Measurements from ENCODE around the gene TGFBR1.

TGFBR1 gene

GRCh38 chr9:99169982-99170761 is 65.3 kb downstream of the TGFBR1 start:
- no peak for DNase-seq (ENCODE audit: low read depth)
- no peak for TF ChIP-seq CTCF (IDR thresholded peaks at IDR 0.05; ENCODE audit: insufficient read depth, low read depth, low read length, missing control alignments)
- no peak overlapping the region for H3K4me3 ChIP-seq (ENCODE audit: low read depth, low read length)

GRCh38 chr9:99171225-99172123 is 66.6 kb downstream of the TGFBR1 start:
- H3K4me3 ChIP-seq (ENCODE audit: low read depth, low read length) = no peak overlapping the region
- TF ChIP-seq CTCF (IDR thresholded peaks at IDR 0.05; ENCODE audit: insufficient read depth, low read depth, low read length, missing control alignments) = no peak
- no peak for DNase-seq (ENCODE audit: low read depth)

GRCh38 chr9:99172124-99173091 is 67.5 kb downstream of the TGFBR1 start:
- no peak for DNase-seq (ENCODE audit: low read depth)
- TF ChIP-seq CTCF (IDR thresholded peaks at IDR 0.05; ENCODE audit: insufficient read depth, low read depth, low read length, missing control alignments) = no peak
- no peak overlapping the region for H3K4me3 ChIP-seq (ENCODE audit: low read depth, low read length)

GRCh38 chr9:99173570-99174504 is 68.9 kb downstream of the TGFBR1 start:
- H3K4me3 ChIP-seq (ENCODE audit: low read depth, low read length) = no peak overlapping the region
- no peak for TF ChIP-seq CTCF (IDR thresholded peaks at IDR 0.05; ENCODE audit: insufficient read depth, low read depth, low read length, missing control alignments)
- no peak for DNase-seq (ENCODE audit: low read depth)

GRCh38 chr9:99176527-99177013 is 71.7 kb downstream of the TGFBR1 start:
- DNase-seq (ENCODE audit: low read depth) = no peak
- no peak overlapping the region for H3K4me3 ChIP-seq (ENCODE audit: low read depth, low read length)
- TF ChIP-seq CTCF (IDR thresholded peaks at IDR 0.05; ENCODE audit: insufficient read depth, low read depth, low read length, missing control alignments) = no peak
